A549 (cell line): Measurements from ENCODE around the gene MEGF6.

Experiments used
- CTCF ChIP-seq: fragments of >200 bp; sonication (Bioruptor Twin); formaldehyde crosslinking; IDR thresholded peaks from 3 replicates; pipeline ENCODE4 v1.5.1; 2016
- KDM1A ChIP-seq: fragments of 200-600 bp; sonication (generic); IDR thresholded peaks from 2 replicates; pipeline ENCODE4 v1.6.1; 2016; ENCODE audit warnings: low read depth, mild to moderate bottlenecking
- REST ChIP-seq: fragments of 200-600 bp; sonication (generic); IDR thresholded peaks from 2 replicates; pipeline ENCODE4 v1.6.1; 2016; ENCODE audit warnings: antibody characterized with exemption, mild to moderate bottlenecking, moderate library complexity
- TP53 ChIP-seq: fragments of 250-450 bp; sonication (Bioruptor Pico); IDR thresholded peaks from 2 replicates; pipeline ENCODE4 v1.5.0; 2021; ENCODE audit warnings: mild to moderate bottlenecking, moderate library complexity

- no peak for TF ChIP-seq CTCF
- no peak for TF ChIP-seq TP53 (CRISPR knock-in tag)
- TF ChIP-seq REST: no peak
- TF ChIP-seq KDM1A: no peak
These were observed 60.6 kb downstream of the MEGF6 start for GRCh38 chr1:3550511-3551289.
